ENCODE results near the gene SSTR4.

SSTR4 gene

DNA sequence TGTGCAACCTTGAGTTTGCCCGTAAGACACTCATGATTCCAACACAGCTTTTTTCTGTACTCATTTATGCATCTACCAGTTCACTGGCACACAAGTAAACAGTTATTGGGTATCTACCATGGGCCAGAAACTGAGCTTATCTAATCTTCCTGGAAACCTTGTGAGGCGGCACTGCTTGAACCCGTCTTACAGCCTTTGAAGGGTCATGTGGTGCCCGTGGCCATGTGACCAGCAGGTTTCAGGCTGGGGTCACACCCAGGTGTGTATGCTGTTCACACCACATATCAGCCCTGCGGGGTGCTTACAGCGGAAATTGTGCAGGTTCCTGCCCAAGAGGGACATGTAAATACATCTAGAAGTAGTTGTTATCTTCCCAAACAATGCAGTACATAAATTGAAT lies 8.3 kb downstream of the SSTR4 start:
- DNase-seq (ENCODE audit: low read depth) = no peak

DNA sequence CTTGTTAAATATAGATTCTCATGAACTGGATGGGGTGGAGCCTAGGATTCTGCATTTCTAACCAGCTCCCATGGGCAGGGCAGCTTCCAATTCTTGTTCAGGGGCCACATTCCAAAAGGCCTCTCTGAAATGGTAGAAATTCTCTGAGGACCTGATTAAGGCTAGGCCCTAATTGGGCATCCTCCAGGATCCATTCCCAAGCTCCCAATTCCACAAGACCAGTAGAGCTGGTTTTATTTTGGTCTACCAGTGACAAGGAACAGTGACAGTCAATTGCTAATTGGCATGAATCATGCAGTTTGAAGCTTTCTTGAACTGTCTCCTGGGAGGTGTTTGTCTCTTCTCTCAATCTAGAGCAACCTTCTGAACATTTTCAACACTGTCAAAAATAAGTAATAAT lies 11.3 kb downstream of the SSTR4 start:
- DNase-seq (ENCODE audit: low read depth) = no peak

GRCh38 chr20:23047001-23047737 lies 12.1 kb downstream of the SSTR4 start:
- DNase-seq (ENCODE audit: low read depth) = no peak

- no peak for DNase-seq (ENCODE audit: low read depth)
Measured at GRCh38 chr20:23047738-23048214, 12.7 kb downstream of the SSTR4 start.

DNA sequence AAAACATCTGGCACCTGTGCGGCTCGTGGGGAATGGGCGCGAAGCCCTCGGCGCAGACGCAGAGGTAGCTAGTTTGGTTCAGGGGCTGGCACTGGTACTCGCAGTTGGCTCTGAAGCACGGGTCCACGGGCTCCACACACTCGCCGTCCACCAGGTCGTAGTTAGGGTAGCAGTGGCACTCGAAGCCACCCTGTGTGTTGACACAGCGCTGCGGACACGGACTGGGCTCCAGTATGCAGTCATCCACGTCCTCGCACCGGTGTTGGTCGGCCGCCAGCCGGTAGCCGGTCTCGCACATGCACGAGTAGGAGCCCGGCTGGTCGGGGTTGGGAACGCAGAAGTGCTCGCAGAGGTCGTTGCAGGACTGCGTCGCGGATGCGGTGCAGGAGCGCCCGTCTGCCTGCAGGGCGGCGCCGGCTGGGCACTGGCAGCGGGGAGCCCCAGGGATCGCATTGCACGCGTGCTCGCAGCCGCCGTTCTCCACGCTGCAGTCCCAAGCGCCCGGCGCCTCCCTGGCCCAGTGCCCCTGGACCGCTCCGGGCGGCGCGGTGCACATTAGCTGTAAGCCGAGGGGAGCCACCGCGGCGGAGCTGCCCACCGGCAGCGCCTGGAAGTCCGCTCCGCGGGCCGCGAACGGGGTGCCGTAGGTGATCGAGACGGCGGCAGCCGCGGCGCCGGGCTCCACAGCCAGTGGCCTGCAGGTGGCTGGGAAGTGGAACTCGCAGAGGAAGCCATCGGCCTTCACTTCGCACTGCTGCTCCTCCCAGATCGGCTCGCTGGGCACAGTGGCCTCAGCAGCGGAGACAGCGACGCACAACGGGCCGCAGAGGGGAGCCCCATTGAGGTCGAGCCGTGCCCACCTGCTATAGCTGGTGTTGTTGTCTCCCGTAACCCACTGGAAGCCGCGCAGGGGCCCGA lies 13.4 kb downstream of the SSTR4 start:
- DNase-seq (ENCODE audit: low read depth) = peak; percentile 14

DNA sequence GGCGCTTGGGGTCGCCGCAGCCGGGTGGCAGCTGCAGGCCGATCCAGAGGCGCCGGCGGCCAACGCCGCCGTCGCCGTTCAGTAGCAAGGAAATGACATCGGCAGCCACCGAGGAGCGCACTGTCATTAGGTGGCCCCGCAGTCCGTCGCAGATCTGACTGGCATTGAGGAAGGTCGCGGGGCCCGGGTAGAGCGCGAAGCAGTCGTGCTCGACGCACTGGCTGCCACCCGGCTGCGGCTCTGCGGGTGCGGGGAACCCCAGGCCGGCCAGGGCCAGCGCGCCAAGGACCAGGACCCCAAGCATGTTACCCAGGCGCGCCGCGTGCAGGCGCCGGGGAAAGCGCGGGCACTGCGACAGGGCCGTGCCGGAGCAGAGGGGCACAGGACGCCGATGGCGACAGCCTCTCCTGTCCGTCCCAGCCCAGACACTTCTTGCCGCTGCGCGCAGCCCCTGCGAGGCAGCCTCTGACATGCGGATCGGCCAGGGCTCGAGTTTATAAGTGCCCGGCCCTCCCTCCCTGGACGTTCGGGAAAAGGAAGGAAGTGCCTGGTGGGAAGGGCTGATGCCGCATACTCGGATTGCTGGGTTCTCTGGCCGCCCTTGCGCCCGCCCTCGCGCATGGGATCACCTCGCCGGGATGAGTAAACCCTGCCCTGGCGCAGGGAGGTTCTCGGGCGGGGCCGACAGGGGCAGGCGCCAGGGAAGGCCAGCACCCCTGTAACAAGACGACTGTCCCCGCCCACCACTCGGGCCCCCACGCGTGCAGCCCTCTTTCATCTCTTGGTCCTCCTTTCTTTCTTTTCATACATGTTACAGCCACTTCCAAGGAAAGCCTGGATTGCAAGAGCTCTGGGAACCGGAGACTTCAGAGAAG lies 14.3 kb downstream of the SSTR4 start, which contains the start of gene THBD:
TSS of gene THBD (minus strand) at position 472 of the 875 bp plus-strand sequence. CDS start at position 304, 168 bp downstream.
- DNase-seq (ENCODE audit: low read depth) = peak; percentile 32

DNA sequence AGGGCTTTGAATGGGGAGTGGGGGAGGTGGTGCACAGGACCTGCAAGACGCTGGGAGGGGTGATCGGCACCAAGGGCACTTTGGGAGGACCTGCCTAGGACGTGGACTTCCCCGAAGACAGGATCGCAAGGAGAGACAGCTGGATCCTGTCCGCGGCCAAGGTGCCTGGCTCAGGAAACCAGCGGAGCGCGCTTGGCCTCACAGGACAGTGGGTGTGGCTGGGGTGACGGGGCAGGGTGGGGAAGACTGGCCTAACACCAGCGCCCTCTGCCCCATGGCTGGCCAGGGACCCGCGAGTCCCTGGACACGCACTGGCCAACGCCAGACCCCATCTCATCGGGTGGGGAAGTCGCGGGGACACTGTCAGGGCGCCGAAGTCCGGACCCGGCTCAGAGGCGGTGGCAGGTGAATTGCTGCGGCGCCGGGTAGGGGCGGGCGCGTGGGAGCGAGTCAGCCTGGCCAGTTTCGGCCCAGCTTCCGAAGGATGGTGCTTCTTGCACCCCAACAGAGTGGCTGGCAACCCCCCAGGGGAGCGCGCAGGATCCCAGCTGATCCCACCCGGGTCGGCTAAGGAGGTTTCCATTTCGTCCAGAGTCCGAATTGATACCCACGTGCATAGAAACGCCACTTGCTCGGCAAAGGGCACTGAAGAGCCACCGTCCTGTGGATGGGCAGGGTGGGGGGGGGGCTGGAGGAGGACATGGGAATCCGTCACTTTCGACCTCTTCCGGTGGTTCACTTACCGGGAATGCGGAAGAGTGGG lies 15.1 kb downstream of the SSTR4 start:
- peak; percentile 28 for DNase-seq (ENCODE audit: low read depth)

DNA sequence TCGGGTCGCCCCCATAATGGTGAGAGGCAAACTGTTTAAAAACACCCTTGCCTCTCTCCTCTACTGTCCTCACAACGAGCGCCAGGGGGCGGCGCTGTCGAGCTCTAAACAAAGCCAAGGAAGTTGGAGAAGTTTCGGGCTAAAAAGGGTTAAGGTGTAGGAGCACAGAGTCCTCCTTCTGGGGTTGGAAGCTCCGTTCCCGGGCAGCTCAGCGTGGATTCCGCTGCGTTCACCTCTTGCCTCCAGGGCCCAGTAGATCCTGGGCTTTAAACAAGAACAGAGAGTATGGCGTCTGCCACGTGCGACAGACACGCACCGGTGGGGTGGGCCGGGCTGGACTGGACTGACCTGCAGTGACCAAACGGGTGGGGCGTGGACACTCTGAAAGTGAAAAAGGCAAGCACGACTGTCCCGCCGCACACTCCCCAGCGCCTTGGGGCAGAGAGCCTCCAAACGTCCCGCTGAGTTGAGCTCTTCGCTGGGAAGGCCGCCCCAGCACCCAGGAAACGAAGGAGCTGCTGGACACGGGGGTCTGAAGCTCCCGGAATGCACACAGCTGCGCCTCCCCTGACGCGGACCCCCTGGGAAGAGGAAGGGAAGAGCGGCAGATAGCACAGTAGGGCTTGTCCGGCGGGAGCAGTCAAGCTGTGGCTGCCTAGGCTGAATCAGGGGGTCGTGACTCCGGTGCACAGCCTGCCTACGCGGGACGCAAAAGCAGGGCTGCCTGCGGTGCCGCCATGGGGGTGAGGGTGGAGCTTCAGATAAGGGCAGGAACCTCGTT lies 15.9 kb downstream of the SSTR4 start:
- DNase-seq (ENCODE audit: low read depth) = peak; percentile 57

GRCh38 chr20:23052904-23053303 lies 17.8 kb downstream of the SSTR4 start:
- no peak for DNase-seq (ENCODE audit: low read depth)

GRCh38 chr20:23058240-23058639 lies 23.1 kb downstream of the SSTR4 start:
- no peak for DNase-seq (ENCODE audit: low read depth)

- no peak for DNase-seq (ENCODE audit: low read depth)
Measured at GRCh38 chr20:23059001-23059400, 23.9 kb downstream of the SSTR4 start.

- DNase-seq (ENCODE audit: low read depth) = no peak
Measured at GRCh38 chr20:23059846-23060245, 24.7 kb downstream of the SSTR4 start.

GRCh38 chr20:23060629-23061028 lies 25.5 kb downstream of the SSTR4 start:
- DNase-seq (ENCODE audit: low read depth) = no peak

DNA sequence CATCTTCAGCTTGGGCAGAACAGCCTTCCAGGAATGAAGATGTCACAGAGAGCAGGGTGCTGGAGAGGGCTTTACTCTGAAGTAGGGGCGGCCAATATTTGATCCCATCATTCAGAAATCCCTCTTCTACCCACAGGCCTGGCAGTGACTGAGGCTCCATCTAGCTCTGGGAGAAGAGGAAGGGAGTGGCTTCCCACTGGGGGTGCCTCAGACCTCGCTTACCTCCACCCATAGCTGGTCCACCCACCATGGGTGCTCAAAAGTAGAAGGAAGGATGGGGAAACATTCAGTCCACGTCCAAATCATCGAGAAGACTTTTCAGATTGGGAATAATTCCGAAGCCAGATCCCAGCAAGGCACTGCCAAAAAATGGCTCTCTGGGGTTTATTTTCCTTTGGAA lies 26.1 kb downstream of the SSTR4 start:
- no peak for DNase-seq (ENCODE audit: low read depth)

- DNase-seq (ENCODE audit: low read depth) = peak; percentile 71
Measured at GRCh38 chr20:23061734-23062561, 26.8 kb downstream of the SSTR4 start.

DNA sequence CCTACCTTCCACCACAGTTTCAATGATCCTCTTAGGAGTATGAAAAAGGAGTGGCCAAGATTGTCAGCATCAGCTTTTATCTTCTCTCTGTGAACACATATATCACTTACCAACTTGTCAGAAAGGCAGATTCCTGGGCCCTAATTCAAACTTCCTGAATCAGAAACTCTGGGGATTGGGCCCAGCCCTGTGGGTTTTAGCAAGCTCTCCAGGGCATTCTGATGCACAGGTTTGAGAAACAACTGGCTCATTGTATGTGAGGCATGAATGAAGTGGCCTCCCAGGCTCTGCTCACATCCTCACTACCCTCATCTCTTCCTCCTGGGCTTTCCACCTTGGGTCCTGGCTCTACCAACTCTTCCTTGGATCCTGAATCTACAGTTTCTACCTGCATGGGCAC lies 27.5 kb downstream of the SSTR4 start:
- no peak for DNase-seq (ENCODE audit: low read depth)

- DNase-seq (ENCODE audit: low read depth) = no peak
Measured at GRCh38 chr20:23063168-23063567, 28.1 kb downstream of the SSTR4 start.

DNA sequence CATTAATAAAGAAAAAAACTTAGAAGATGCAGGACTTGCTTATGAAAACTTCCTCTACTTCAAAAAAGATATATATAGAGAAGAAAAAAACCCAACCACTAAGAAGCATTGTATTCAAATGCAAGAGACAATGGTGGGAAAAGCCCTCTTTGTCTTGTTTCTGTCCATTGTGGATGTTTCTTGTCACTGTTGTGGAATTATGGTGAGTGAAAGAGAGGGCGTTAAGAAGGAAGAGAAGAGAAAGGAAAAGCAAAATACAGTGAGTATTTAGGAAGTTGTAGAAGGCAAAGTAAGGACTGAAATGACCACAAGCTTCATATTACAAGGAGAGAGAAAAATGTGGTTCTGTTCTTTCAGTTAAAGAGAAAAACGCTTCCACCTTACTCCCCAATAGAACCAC lies 28.5 kb downstream of the SSTR4 start:
- no peak for DNase-seq (ENCODE audit: low read depth)

Data from ELR (cell line).